SK-N-SH treated with all-trans-retinoic acid at 6 μM for 48 hours (cell line): ENCODE results near the gene GCSAML.

Experiments used
- ATAC-seq: fragments of 200-7000 bp; cut with Tn5 transposase; 3 replicates; pipeline ENCODE4 v1.9.1; 2020; ENCODE audit warnings: mild to moderate bottlenecking, moderate library complexity
- ARNTL ChIP-seq: fragments of 450-650 bp; formaldehyde crosslinking; IDR thresholded peaks from 2 replicates; pipeline ENCODE4 v1.5.0; 2020; ENCODE audit warnings: low read depth, mild to moderate bottlenecking, moderate library complexity, borderline replicate concordance
- BACH2 ChIP-seq: fragments of 250-450 bp; sonication (Bioruptor Pico); IDR thresholded peaks from 2 replicates; pipeline ENCODE4 v1.9.0; 2021; ENCODE audit warnings: mild to moderate bottlenecking, borderline replicate concordance
- CSDC2 ChIP-seq: fragments of 250-450 bp; sonication (Bioruptor Pico); IDR thresholded peaks from 2 replicates; pipeline ENCODE4 v1.5.0; 2020; ENCODE audit warnings: mild to moderate bottlenecking, moderate library complexity
- ESRRG ChIP-seq: fragments of 250-450 bp; sonication (Bioruptor Pico); IDR thresholded peaks from 2 replicates; pipeline ENCODE4 v1.6.1; 2021; ENCODE audit warnings: mild to moderate bottlenecking
- GLIS3 ChIP-seq: fragments of 250-450 bp; sonication (Bioruptor Pico); IDR thresholded peaks from 2 replicates; pipeline ENCODE4 v1.5.0; 2020; ENCODE audit warnings: mild to moderate bottlenecking, moderate library complexity
- ISL1 ChIP-seq: fragments of 250-450 bp; sonication (Bioruptor Pico); IDR thresholded peaks from 2 replicates; pipeline ENCODE4 v2.1.2; 2022; ENCODE audit warnings: mild to moderate bottlenecking, moderate library complexity
- OSR1 ChIP-seq: fragments of 250-450 bp; sonication (Bioruptor Pico); IDR thresholded peaks from 2 replicates; pipeline ENCODE4 v1.8.0; 2022; ENCODE audit warnings: moderate library complexity, mild to moderate bottlenecking, inconsistent platforms
- PPARA ChIP-seq: fragments of 250-450 bp; sonication (Bioruptor Pico); IDR thresholded peaks from 2 replicates; pipeline ENCODE4 v1.5.0; 2020; ENCODE audit warnings: mild to moderate bottlenecking, borderline replicate concordance
- RARB ChIP-seq: fragments of 250-450 bp; sonication (Bioruptor Pico); IDR thresholded peaks from 2 replicates; pipeline ENCODE4 v1.8.0; 2021; ENCODE audit warnings: mild to moderate bottlenecking, moderate library complexity
- SNAI2 ChIP-seq: fragments of 250-450 bp; sonication (Bioruptor Pico); IDR thresholded peaks from 2 replicates; pipeline ENCODE4 v1.5.0; 2020; ENCODE audit warnings: mild to moderate bottlenecking, moderate library complexity
- TCF4 ChIP-seq: fragments of 250-450 bp; sonication (Bioruptor Pico); IDR thresholded peaks from 2 replicates; pipeline ENCODE4 v1.8.0; 2021; ENCODE audit warnings: mild to moderate bottlenecking, moderate library complexity, borderline replicate concordance
- TOX ChIP-seq: fragments of 250-450 bp; sonication (Bioruptor Pico); IDR thresholded peaks from 2 replicates; pipeline ENCODE4 v1.8.0; 2021; ENCODE audit warnings: mild to moderate bottlenecking, moderate library complexity, borderline replicate concordance
- ZC3H10 ChIP-seq: fragments of 250-450 bp; sonication (Bioruptor Pico); IDR thresholded peaks from 2 replicates; pipeline ENCODE4 v1.5.1; 2021; ENCODE audit warnings: mild to moderate bottlenecking, moderate library complexity
- ZFP3 ChIP-seq: fragments of 250-450 bp; sonication (Bioruptor Pico); IDR thresholded peaks from 2 replicates; pipeline ENCODE4 v1.5.0; 2020; ENCODE audit warnings: mild to moderate bottlenecking, moderate library complexity
- ZFP30 ChIP-seq: fragments of 450-650 bp; formaldehyde crosslinking; IDR thresholded peaks from 2 replicates; pipeline ENCODE4 v1.5.0; 2022; ENCODE audit warnings: mild to moderate bottlenecking, moderate library complexity
- ZNF565 ChIP-seq: fragments of 450-650 bp; formaldehyde crosslinking; conservative IDR thresholded peaks from 2 replicates; pipeline ENCODE4 v1.5.0; 2020; ENCODE audit warnings: low read depth, mild to moderate bottlenecking, moderate library complexity
- ZNF70 ChIP-seq: fragments of 450-650 bp; formaldehyde crosslinking; IDR thresholded peaks from 2 replicates; pipeline ENCODE4 v1.5.0; 2020; ENCODE audit warnings: mild to moderate bottlenecking, moderate library complexity
- TF ChIP-seq, protein P1 (sequence below): fragments of 250-450 bp; sonication (Bioruptor Pico); IDR thresholded peaks from 2 replicates; pipeline ENCODE4 v1.5.1; 2020; ENCODE audit warnings: low read depth, mild to moderate bottlenecking, moderate library complexity
- TF ChIP-seq, protein P2 (sequence below): fragments of 250-450 bp; sonication (Bioruptor Pico); IDR thresholded peaks from 2 replicates; pipeline ENCODE4 v1.5.0; 2020; ENCODE audit warnings: mild to moderate bottlenecking, moderate library complexity
- TF ChIP-seq, protein P3 (sequence below): fragments of 250-450 bp; sonication (Bioruptor Pico); IDR thresholded peaks from 2 replicates; pipeline ENCODE4 v1.8.0; 2020; ENCODE audit warnings: mild to moderate bottlenecking, moderate library complexity, borderline replicate concordance
- TF ChIP-seq, protein P4 (sequence below): fragments of 250-450 bp; sonication (Bioruptor Pico); IDR thresholded peaks from 2 replicates; pipeline ENCODE4 v1.5.1; 2021; ENCODE audit warnings: mild to moderate bottlenecking, moderate library complexity

GCSAML gene

DNA sequence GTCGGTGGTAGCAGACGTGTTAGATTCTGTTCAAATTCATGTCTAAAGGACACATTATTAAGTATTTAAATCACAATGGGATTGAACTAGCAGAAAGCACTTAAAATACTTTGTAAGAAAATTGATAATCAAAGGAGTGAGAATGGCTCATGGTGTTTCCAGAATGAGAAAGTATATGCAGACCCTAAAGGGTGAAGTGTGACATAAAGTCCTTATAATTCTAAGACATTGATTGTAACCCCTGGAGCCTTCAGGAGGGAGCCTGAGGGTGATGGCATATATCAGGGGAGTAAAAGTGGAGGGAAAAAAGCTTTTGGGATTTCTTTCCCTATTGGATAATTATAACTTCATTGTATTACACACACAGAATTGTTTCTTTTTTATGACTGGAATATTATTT is 12.6 kb upstream of the GCSAML start, which contains the start of gene OR2C3:
Gene OR2C3 (minus strand): TSS at position 101 of the 400 bp plus-strand sequence. CDS start 3,929 bp downstream, outside the sequence.
- TF ChIP-seq PPARA (no peak), OSR1 (CRISPR knock-in tag) (no peak), ESRRG (CRISPR knock-in tag) (no peak), ZNF565 (no peak), ZFP30 (no peak), GLIS3 (CRISPR knock-in tag) (no peak), ZNF70 (CRISPR knock-in tag) (no peak), ZC3H10 (CRISPR knock-in tag) (no peak)
- no peak for ATAC-seq

DNA sequence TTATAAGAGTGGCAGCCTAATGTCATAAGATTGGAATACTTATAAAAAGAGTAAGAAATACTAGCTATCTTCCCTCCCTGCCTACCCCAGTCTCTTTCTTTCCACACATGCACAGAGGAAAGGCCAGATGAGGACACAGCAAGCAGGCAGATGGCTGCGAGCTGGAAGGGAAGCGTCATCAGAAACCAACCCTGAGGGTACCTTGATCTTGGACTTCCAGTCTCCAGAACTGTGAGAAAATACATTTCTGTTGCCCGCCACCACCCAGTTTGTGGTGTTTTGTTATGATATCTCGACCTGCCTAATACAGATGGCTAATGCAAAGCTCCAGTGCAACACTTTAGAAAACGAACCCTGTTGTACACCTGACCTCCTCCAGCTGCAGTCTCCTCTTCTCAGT is 10.4 kb upstream of the GCSAML start:
- TF ChIP-seq TCF4 (CRISPR knock-in tag) = no peak
- TF ChIP-seq ZNF565 = no peak
- TF ChIP-seq, protein P1, sequence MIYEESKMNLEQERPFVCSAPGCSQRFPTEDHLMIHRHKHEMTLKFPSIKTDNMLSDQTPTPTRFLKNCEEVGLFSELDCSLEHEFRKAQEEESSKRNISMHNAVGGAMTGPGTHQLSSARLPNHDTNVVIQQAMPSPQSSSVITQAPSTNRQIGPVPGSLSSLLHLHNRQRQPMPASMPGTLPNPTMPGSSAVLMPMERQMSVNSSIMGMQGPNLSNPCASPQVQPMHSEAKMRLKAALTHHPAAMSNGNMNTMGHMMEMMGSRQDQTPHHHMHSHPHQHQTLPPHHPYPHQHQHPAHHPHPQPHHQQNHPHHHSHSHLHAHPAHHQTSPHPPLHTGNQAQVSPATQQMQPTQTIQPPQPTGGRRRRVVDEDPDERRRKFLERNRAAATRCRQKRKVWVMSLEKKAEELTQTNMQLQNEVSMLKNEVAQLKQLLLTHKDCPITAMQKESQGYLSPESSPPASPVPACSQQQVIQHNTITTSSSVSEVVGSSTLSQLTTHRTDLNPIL = no peak
- TF ChIP-seq ARNTL = no peak
- no peak for TF ChIP-seq ZC3H10 (CRISPR knock-in tag)
- TF ChIP-seq ESRRG (CRISPR knock-in tag) = no peak
- TF ChIP-seq CSDC2 (CRISPR knock-in tag) = no peak
- TF ChIP-seq, protein P2, sequence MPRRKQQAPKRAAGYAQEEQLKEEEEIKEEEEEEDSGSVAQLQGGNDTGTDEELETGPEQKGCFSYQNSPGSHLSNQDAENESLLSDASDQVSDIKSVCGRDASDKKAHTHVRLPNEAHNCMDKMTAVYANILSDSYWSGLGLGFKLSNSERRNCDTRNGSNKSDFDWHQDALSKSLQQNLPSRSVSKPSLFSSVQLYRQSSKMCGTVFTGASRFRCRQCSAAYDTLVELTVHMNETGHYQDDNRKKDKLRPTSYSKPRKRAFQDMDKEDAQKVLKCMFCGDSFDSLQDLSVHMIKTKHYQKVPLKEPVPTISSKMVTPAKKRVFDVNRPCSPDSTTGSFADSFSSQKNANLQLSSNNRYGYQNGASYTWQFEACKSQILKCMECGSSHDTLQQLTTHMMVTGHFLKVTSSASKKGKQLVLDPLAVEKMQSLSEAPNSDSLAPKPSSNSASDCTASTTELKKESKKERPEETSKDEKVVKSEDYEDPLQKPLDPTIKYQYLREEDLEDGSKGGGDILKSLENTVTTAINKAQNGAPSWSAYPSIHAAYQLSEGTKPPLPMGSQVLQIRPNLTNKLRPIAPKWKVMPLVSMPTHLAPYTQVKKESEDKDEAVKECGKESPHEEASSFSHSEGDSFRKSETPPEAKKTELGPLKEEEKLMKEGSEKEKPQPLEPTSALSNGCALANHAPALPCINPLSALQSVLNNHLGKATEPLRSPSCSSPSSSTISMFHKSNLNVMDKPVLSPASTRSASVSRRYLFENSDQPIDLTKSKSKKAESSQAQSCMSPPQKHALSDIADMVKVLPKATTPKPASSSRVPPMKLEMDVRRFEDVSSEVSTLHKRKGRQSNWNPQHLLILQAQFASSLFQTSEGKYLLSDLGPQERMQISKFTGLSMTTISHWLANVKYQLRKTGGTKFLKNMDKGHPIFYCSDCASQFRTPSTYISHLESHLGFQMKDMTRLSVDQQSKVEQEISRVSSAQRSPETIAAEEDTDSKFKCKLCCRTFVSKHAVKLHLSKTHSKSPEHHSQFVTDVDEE (CRISPR knock-in tag) = no peak
- TF ChIP-seq ZNF70 (CRISPR knock-in tag) = no peak
- TF ChIP-seq, protein P3, sequence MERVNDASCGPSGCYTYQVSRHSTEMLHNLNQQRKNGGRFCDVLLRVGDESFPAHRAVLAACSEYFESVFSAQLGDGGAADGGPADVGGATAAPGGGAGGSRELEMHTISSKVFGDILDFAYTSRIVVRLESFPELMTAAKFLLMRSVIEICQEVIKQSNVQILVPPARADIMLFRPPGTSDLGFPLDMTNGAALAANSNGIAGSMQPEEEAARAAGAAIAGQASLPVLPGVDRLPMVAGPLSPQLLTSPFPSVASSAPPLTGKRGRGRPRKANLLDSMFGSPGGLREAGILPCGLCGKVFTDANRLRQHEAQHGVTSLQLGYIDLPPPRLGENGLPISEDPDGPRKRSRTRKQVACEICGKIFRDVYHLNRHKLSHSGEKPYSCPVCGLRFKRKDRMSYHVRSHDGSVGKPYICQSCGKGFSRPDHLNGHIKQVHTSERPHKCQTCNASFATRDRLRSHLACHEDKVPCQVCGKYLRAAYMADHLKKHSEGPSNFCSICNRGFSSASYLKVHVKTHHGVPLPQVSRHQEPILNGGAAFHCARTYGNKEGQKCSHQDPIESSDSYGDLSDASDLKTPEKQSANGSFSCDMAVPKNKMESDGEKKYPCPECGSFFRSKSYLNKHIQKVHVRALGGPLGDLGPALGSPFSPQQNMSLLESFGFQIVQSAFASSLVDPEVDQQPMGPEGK (CRISPR knock-in tag) = no peak
- no peak for TF ChIP-seq ISL1
- TF ChIP-seq, all 23 proteins: peak for 0
- ATAC-seq = no peak

DNA sequence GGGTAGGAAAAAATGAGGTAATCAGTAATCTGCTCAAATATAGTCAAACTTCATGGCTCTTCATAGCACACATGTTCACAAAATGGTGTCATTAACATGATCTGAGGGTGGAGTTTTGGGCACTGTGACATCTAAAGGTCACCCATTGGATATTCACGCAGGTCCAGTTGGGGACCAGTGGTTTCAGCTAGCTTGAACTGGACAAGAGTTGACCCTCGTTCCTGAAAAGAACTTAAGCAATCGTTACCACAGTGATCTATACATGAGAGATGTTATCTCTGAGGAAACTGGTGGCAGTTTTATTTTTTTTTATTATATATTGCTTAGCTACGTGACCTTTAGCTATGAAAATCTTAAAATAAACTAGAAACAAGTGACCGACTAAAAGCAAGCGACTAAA is 9.7 kb upstream of the GCSAML start:
- no peak for ATAC-seq
- TF ChIP-seq, protein P1 = no peak
- no peak for TF ChIP-seq ZFP3 (CRISPR knock-in tag)
- TF ChIP-seq ZFP30 = no peak
- TF ChIP-seq ZNF70 (CRISPR knock-in tag) = no peak
- TF ChIP-seq BACH2 (CRISPR knock-in tag) = no peak
- no peak for TF ChIP-seq ISL1
- TF ChIP-seq, all 23 proteins: peak for 0

DNA sequence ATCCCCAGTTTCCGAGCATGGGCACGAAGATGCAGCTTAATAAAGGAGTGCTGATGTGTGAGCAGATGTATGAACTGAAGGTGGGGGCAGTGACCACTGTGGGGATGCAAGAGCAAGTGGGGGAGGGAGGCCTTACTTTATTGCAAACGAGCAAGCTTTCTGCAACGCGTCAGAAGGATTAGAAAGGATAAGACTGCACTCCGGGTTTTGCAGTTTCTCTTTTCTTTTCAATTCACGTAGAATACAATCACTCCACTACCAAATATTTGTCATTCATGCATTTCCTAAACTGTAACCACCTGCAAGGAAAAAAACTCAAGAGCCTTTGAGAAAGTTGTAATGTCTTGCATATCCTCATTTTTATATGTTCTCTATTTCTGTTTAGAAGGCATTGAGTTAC is 8.4 kb upstream of the GCSAML start:
- ATAC-seq = no peak
- no peak for TF ChIP-seq ARNTL
- TF ChIP-seq PPARA = no peak
- TF ChIP-seq ZFP3 (CRISPR knock-in tag) = no peak
- TF ChIP-seq, protein P4, sequence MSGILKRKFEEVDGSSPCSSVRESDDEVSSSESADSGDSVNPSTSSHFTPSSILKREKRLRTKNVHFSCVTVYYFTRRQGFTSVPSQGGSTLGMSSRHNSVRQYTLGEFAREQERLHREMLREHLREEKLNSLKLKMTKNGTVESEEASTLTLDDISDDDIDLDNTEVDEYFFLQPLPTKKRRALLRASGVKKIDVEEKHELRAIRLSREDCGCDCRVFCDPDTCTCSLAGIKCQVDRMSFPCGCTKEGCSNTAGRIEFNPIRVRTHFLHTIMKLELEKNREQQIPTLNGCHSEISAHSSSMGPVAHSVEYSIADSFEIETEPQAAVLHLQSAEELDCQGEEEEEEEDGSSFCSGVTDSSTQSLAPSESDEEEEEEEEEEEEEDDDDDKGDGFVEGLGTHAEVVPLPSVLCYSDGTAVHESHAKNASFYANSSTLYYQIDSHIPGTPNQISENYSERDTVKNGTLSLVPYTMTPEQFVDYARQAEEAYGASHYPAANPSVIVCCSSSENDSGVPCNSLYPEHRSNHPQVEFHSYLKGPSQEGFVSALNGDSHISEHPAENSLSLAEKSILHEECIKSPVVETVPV (CRISPR knock-in tag) = no peak
- TF ChIP-seq, protein P1 = no peak
- TF ChIP-seq ESRRG (CRISPR knock-in tag) = no peak
- TF ChIP-seq RARB (CRISPR knock-in tag) = no peak
- no peak for TF ChIP-seq SNAI2 (CRISPR knock-in tag)
- no peak for TF ChIP-seq TCF4 (CRISPR knock-in tag)
- no peak for TF ChIP-seq ZFP30
- no peak for TF ChIP-seq ISL1
- no peak for TF ChIP-seq ZNF70 (CRISPR knock-in tag)
- TF ChIP-seq TOX (CRISPR knock-in tag) = no peak
- no peak for TF ChIP-seq GLIS3 (CRISPR knock-in tag)
- no peak for TF ChIP-seq CSDC2 (CRISPR knock-in tag)
- no peak for TF ChIP-seq BACH2 (CRISPR knock-in tag)
- no peak for TF ChIP-seq OSR1 (CRISPR knock-in tag)
- TF ChIP-seq, protein P2 (CRISPR knock-in tag) = no peak
